GM12864 (cell line): ENCODE measurements around the gene SNPH.
A peak's percentile ranks its signal among the peaks of the same experiment; 100 is the strongest.

Experiments used
- DNase-seq: peaks from one replicate; pipeline ENCODE4 v3.0.0-alpha.2; 2011; ENCODE audit warnings: low read depth
- H3K4me3 ChIP-seq: 2 replicates; pipeline ENCODE4 v1.5.1; 2011; ENCODE audit warnings: mild to moderate bottlenecking, low read depth, low read length, control low read depth
- CTCF ChIP-seq: IDR thresholded peaks from 2 replicates; pipeline ENCODE4 v1.5.1; 2011; ENCODE audit warnings: low read depth, mild to moderate bottlenecking, moderate library complexity, low read length, control low read depth, inconsistent platforms; ENCODE audit errors: missing control alignments

The SNPH gene

GRCh38 chr20:1313236-1313964 is 47.3 kb downstream of the SNPH start:
- DNase-seq = no peak
- TF ChIP-seq CTCF = peak; percentile 94
- no peak overlapping the region for H3K4me3 ChIP-seq

DNA sequence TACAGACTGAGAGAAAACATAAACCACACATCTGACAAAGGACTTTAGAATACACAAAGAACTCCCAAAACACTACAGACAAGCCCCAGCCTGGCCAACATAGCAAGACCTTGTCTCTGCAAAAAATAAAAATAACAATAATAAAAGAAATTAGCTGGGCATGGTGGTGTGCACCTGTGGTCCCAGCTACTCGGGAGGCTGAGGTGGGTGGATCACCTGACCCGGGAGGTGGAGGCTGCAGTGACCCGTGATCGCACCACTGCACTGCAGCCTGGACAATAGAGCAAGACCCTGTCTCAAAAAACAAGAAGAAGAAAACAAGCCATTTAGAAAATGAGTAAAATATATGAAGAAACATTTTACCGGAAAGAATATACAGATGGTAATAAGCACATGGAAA is 49.7 kb downstream of the SNPH start:
- DNase-seq = no peak
- no peak for TF ChIP-seq CTCF
- H3K4me3 ChIP-seq = no peak overlapping the region

GRCh38 chr20:1317545-1318255 is 51.6 kb downstream of the SNPH start:
- no peak overlapping the region for H3K4me3 ChIP-seq
- DNase-seq = no peak
- no peak for TF ChIP-seq CTCF

GRCh38 chr20:1319051-1319450 is 53.0 kb downstream of the SNPH start:
- no peak for DNase-seq

GRCh38 chr20:1319462-1319861 is 53.4 kb downstream of the SNPH start:
- no peak for DNase-seq
- H3K4me3 ChIP-seq = no peak overlapping the region
- TF ChIP-seq CTCF = no peak

More at GRCh38 chr20:1319051-1319450, 53.0 kb downstream of the SNPH start:
- no peak for TF ChIP-seq CTCF
- no peak overlapping the region for H3K4me3 ChIP-seq

DNA sequence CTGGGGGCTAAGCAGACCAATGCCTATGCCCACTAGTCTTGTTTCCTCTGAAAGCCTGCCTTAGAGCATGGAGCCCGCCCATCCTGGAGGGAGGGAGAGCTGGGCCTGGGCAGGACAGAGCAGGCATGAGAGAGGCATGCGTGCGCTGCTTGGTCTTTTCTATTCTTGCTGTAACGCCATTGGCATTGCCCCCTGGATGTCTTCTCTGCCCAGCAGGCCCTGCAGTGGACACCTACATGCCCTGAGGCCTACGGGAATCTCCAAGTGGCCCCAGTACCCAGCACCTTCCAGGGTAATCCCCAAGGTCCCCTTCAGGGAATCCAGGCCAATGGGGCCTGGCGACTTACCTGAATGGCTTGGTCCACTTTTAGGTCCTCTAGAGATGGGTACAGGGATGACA is 53.9 kb downstream of the SNPH start:
- H3K4me3 ChIP-seq = no peak overlapping the region
- DNase-seq = no peak
- no peak for TF ChIP-seq CTCF
